Measurements from ENCODE around the gene FMN1. TPM values are rescaled to one million over a fixed set of nuclear protein-coding genes. Genes with fewer than 3 reads are reported as not detected.
A peak's percentile ranks its signal among the peaks of the same experiment; 100 is the strongest.

FMN1 gene
- total RNA-seq, 1 experiment from 2014 or later: 4.5 TPM

GRCh38 chr15:32877252-32878019 lies 317.1 kb downstream of the FMN1 start (continued):
- no peak for TF ChIP-seq E2F4 (CRISPR knock-in tag; IDR thresholded peaks at IDR 0.05; ENCODE audit: borderline replicate concordance, low read depth)
- TF ChIP-seq TEAD1 (CRISPR knock-in tag; IDR thresholded peaks at IDR 0.05): no peak

DNA sequence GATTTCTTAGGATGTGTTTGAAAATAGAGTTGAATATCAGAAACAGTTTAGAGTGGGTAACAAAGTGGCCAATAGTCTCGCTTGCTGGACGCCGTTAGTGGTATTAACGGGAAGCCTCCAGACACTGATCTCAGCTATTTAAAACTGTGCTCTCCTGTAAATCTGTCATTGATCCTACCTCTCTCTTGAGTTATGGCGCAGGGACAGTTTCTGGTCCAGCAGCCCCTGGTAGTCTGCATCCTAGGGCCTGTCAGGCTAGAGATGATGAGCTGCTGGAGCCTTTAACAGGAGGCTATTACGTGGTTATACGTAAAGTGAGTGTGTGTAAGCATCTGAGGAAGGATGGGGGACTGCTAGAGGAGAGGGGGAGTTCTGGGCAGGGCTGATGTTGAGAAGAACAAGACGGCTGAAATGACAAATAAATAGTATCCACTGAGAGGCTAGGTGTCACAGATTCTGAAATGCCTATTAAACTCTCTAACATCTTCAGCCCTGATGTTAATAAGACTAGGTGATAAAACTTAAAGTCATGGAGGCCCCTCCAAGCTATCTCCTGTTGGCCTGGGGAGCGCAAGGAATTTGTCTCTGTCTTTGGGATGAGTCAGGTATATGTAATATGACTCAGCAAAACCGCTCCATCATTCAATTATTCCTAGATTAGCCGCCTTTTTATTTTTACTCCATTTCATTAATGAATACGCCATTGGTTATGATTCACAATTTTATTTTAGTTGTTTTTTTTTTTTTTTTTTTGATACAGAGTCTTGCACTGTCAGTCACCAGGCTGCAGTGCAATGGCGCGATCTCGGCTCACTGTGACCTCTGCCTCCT lies 321.0 kb downstream of the FMN1 start:
- CTCF ChIA-PET: interaction anchor here (0.9 kb wide), 1 partner anchor 63 kb away, joined by 3 read pairs; no protein-coding TSS in a partner anchor
- no peak for ATAC-seq
- no peaks in the 10 kb centered on the region for H3K27me3 Mint-ChIP-seq (ENCODE audit: low read depth)
- H3K9me3 Mint-ChIP-seq: no peaks in the 10 kb centered on the region
- DNase-seq (ENCODE audit: low spot score): no peak
- H3K4me3 Mint-ChIP-seq: no peak overlapping the region
- TF ChIP-seq, protein P1, sequence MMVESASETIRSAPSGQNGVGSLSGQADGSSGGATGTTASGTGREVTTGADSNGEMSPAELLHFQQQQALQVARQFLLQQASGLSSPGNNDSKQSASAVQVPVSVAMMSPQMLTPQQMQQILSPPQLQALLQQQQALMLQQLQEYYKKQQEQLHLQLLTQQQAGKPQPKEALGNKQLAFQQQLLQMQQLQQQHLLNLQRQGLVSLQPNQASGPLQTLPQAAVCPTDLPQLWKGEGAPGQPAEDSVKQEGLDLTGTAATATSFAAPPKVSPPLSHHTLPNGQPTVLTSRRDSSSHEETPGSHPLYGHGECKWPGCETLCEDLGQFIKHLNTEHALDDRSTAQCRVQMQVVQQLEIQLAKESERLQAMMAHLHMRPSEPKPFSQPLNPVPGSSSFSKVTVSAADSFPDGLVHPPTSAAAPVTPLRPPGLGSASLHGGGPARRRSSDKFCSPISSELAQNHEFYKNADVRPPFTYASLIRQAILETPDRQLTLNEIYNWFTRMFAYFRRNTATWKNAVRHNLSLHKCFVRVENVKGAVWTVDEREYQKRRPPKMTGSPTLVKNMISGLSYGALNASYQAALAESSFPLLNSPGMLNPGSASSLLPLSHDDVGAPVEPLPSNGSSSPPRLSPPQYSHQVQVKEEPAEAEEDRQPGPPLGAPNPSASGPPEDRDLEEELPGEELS (CRISPR knock-in tag; IDR thresholded peaks at IDR 0.05): no peak
- TF ChIP-seq ZNF138 (CRISPR knock-in tag; conservative IDR thresholded peaks at IDR 0.05) (no peak), IRF1 (CRISPR knock-in tag; IDR thresholded peaks at IDR 0.05) (no peak), TEAD4 (CRISPR knock-in tag; IDR thresholded peaks at IDR 0.05) (no peak)
- no peaks in the 10 kb centered on the region for H3K36me3 Mint-ChIP-seq
- H3K4me1 Mint-ChIP-seq: no peaks in the 10 kb centered on the region
- peak overlapping the region; percentile 19; the same call in 1 of the 2 replicates for H3K27ac Mint-ChIP-seq
- POLR2A ChIA-PET: no interaction called here

- ChIA-PET POLR2A (no interaction called here), CTCF (interaction anchor here (0.9 to 1.2 kb wide), 2 partner anchors 64 to 83 kb away, joined by 3 read pairs; no protein-coding TSS in a partner anchor)
- Mint-ChIP-seq H3K27ac (no peak overlapping the region), H3K9me3 (no peaks in the 10 kb centered on the region), H3K4me1 (no peaks in the 10 kb centered on the region), H3K27me3 (ENCODE audit: low read depth) (no peaks in the 10 kb centered on the region), H3K4me3 (no peak overlapping the region), H3K36me3 (no peaks in the 10 kb centered on the region)
- DNase-seq (ENCODE audit: low spot score) (no peak), ATAC-seq (no peak)
- TF ChIP-seq GTF2I (CRISPR knock-in tag; conservative IDR thresholded peaks at IDR 0.05) (no peak), IRF1 (CRISPR knock-in tag; IDR thresholded peaks at IDR 0.05) (no peak), CDX4 (CRISPR knock-in tag; IDR thresholded peaks at IDR 0.05; ENCODE audit: borderline replicate concordance) (no peak), ZMAT4 (CRISPR knock-in tag; IDR thresholded peaks at IDR 0.05) (no peak), ATF6 (CRISPR knock-in tag; IDR thresholded peaks at IDR 0.05) (no peak), IRF2 (CRISPR knock-in tag; IDR thresholded peaks at IDR 0.05; ENCODE audit: borderline replicate concordance, low read depth) (no peak), TCF7 (CRISPR knock-in tag; IDR thresholded peaks at IDR 0.05; ENCODE audit: low read depth) (no peak), ZNF121 (CRISPR knock-in tag; IDR thresholded peaks at IDR 0.05) (no peak), JUN (CRISPR knock-in tag; IDR thresholded peaks at IDR 0.05) (no peak), ZNF219 (CRISPR knock-in tag; IDR thresholded peaks at IDR 0.05; ENCODE audit: borderline replicate concordance) (no peak)
- TF ChIP-seq, protein P2, sequence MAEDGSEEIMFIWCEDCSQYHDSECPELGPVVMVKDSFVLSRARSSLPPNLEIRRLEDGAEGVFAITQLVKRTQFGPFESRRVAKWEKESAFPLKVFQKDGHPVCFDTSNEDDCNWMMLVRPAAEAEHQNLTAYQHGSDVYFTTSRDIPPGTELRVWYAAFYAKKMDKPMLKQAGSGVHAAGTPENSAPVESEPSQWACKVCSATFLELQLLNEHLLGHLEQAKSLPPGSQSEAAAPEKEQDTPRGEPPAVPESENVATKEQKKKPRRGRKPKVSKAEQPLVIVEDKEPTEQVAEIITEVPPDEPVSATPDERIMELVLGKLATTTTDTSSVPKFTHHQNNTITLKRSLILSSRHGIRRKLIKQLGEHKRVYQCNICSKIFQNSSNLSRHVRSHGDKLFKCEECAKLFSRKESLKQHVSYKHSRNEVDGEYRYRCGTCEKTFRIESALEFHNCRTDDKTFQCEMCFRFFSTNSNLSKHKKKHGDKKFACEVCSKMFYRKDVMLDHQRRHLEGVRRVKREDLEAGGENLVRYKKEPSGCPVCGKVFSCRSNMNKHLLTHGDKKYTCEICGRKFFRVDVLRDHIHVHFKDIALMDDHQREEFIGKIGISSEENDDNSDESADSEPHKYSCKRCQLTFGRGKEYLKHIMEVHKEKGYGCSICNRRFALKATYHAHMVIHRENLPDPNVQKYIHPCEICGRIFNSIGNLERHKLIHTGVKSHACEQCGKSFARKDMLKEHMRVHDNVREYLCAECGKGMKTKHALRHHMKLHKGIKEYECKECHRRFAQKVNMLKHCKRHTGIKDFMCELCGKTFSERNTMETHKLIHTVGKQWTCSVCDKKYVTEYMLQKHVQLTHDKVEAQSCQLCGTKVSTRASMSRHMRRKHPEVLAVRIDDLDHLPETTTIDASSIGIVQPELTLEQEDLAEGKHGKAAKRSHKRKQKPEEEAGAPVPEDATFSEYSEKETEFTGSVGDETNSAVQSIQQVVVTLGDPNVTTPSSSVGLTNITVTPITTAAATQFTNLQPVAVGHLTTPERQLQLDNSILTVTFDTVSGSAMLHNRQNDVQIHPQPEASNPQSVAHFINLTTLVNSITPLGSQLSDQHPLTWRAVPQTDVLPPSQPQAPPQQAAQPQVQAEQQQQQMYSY (CRISPR knock-in tag; IDR thresholded peaks at IDR 0.05): no peak
Measured at GRCh38 chr15:32872621-32873283, 321.8 kb downstream of the FMN1 start.
